22Rv1 (cell line): Measurements from ENCODE around the gene WDR11.

Experiments used
- CTCF ChIP-seq: fragments of 450-650 bp; IDR thresholded peaks from 2 replicates; pipeline ENCODE4 v1.5.1; 2017; ENCODE audit warnings: mild to moderate bottlenecking
- ZFX ChIP-seq: fragments of 450-650 bp; IDR thresholded peaks from 2 replicates; pipeline ENCODE4 v1.6.1; 2017; ENCODE audit warnings: antibody characterized with exemption, borderline replicate concordance

DNA sequence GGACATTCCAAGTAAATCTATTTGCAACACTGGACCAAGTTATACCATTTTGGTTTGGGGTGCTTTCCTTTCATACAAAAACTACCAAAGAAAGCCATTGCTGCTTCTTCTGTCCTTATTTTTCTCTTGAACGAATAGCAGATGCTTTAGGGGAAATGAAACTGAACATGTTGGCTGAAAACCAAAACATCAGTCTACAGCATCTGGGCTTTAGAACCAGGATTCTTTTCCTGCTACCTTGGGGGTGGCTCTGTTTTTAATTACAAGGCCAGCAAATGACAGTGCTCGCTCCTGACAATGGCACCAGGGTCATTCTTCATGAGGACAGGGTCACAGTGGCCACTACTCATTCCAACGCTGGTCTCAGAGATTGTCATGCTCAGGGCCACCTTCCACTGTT lies 80.3 kb downstream of the WDR11 start:
- no peak for TF ChIP-seq CTCF
- TF ChIP-seq ZFX, result no peak
